Subcutaneous adipose tissue (tissue), 4 donors: ENCODE measurements around the gene MYO18B. TPM values are rescaled to one million over a fixed set of nuclear protein-coding genes. Genes with fewer than 3 reads are reported as not detected.

ENCODE experiments used
- CTCF ChIP-seq: fragments of 450-650 bp; IDR thresholded peaks from one replicate; pipeline ENCODE4 v1.5.1; 2016; ENCODE audit warnings: low read depth, mild to moderate bottlenecking, control low read depth, antibody characterized with exemption, moderate library complexity
- total RNA-seq, 4 donors: library from RNA; depleted of rRNA; stranded (reverse); fragments of >200 nt; gene quantifications; one replicate each; pipeline ENCODE4 v1.1.0, GENCODE V29; 2016

The MYO18B gene
- total RNA-seq, 4 donors from 2014 or later = under 0.01 TPM; not detected in 3

- no peak for TF ChIP-seq CTCF
Observed at GRCh38 chr22:25969901-25970300, 227.9 kb downstream of the MYO18B start.

- TF ChIP-seq CTCF = no peak
Observed at GRCh38 chr22:25970374-25970911, 228.5 kb downstream of the MYO18B start.

GRCh38 chr22:25970999-25971811 is 229.2 kb downstream of the MYO18B start:
- no peak for TF ChIP-seq CTCF

GRCh38 chr22:25972397-25972796 is 230.4 kb downstream of the MYO18B start:
- no peak for TF ChIP-seq CTCF

GRCh38 chr22:25976356-25976755 is 234.4 kb downstream of the MYO18B start:
- no peak for TF ChIP-seq CTCF

- TF ChIP-seq CTCF = no peak
Observed at GRCh38 chr22:25979968-25980367, 238.0 kb downstream of the MYO18B start.

GRCh38 chr22:25987948-25988347 is 246.0 kb downstream of the MYO18B start:
- no peak for TF ChIP-seq CTCF
